Parathyroid adenoma (tissue), 2 donors: ENCODE data around the gene RASSF7.
A peak's percentile ranks its signal among the peaks of the same experiment; 100 is the strongest.

Source experiments
- H2AFZ ChIP-seq: fragments of 300-600 bp; sonication (generic); one replicate; pipeline ENCODE4 v1.7.0; 2017; ENCODE audit warnings: antibody characterized with exemption, mild to moderate bottlenecking
- H3K27ac ChIP-seq: fragments of 300-600 bp; sonication (generic); one replicate; pipeline ENCODE4 v1.7.0; 2017
- H3K27me3 ChIP-seq: fragments of 300-600 bp; sonication (generic); one replicate; pipeline ENCODE4 v1.7.0; 2017; ENCODE audit warnings: low read length; ENCODE audit not compliant: control insufficient read depth, insufficient read depth
- H3K36me3 ChIP-seq: fragments of 300-600 bp; sonication (generic); one replicate; pipeline ENCODE4 v1.7.0; 2017; ENCODE audit warnings: low read length; ENCODE audit not compliant: control insufficient read depth, insufficient read depth
- H3K4me1 ChIP-seq: fragments of 300-600 bp; sonication (generic); one replicate; pipeline ENCODE4 v1.7.0; 2017; ENCODE audit warnings: control low read depth
- H3K4me2 ChIP-seq: fragments of 300-600 bp; sonication (generic); one replicate; pipeline ENCODE4 v1.7.0; 2017; ENCODE audit warnings: low read length
- H3K4me3 ChIP-seq: fragments of 300-600 bp; sonication (generic); one replicate; pipeline ENCODE4 v1.7.0; 2017; ENCODE audit warnings: low read depth, low read length
- H3K79me2 ChIP-seq: fragments of 300-600 bp; sonication (generic); one replicate; pipeline ENCODE4 v1.7.0; 2017; ENCODE audit warnings: control low read depth
- H3K9ac ChIP-seq: fragments of 300-600 bp; sonication (generic); one replicate; pipeline ENCODE4 v1.7.0; 2017; ENCODE audit warnings: mild to moderate bottlenecking
- H3K9me3 ChIP-seq: fragments of 300-600 bp; sonication (generic); one replicate; pipeline ENCODE4 v1.7.0; 2017; ENCODE audit warnings: low read length; ENCODE audit not compliant: control insufficient read depth
- CTCF ChIP-seq: fragments of 300-600 bp; sonication (generic); IDR thresholded peaks from one replicate; pipeline ENCODE4 v1.7.0; 2017; ENCODE audit warnings: antibody characterized with exemption, mild to moderate bottlenecking
- donor health status: primary hyperparathyroidism.

RASSF7 gene

GRCh38 chr11:551596-551995, 9.2 kb upstream of the RASSF7 start:
- Histone ChIP-seq H2AFZ (no peak overlapping the region), H3K79me2 (no peaks in the 10 kb centered on the region), H3K27ac (no peak overlapping the region), H3K4me1 (no peaks in the 10 kb centered on the region), H3K27me3 (no peaks in the 10 kb centered on the region), H3K4me2 (no peak overlapping the region), H3K36me3 (no peaks in the 10 kb centered on the region), H3K9ac (no peak overlapping the region), H3K9me3 (no peaks in the 10 kb centered on the region), H3K4me3 (no peak overlapping the region)
- no peak for TF ChIP-seq CTCF

GRCh38 chr11:553083-553987, 7.4 kb upstream of the RASSF7 start:
- Histone ChIP-seq H3K4me1 (no peaks in the 10 kb centered on the region), H3K4me3 (no peak overlapping the region), H3K79me2 (no peaks in the 10 kb centered on the region), H3K27me3 (no peaks in the 10 kb centered on the region), H3K27ac (no peak overlapping the region), H2AFZ (no peak overlapping the region), H3K36me3 (no peaks in the 10 kb centered on the region), H3K4me2 (no peak overlapping the region), H3K9ac (no peak overlapping the region), H3K9me3 (no peaks in the 10 kb centered on the region)
- no peak for TF ChIP-seq CTCF

GRCh38 chr11:553988-554340, 6.8 kb upstream of the RASSF7 start:
- no peak overlapping the region for H3K4me2 ChIP-seq
- no peak overlapping the region for H3K9ac ChIP-seq
- TF ChIP-seq CTCF, result no peak
- H3K27ac ChIP-seq, result no peak overlapping the region
- no peaks in the 10 kb centered on the region for H3K4me1 ChIP-seq
- no peak overlapping the region for H3K4me3 ChIP-seq
- no peaks in the 10 kb centered on the region for H3K9me3 ChIP-seq
- no peaks in the 10 kb centered on the region for H3K36me3 ChIP-seq
- H3K27me3 ChIP-seq, result no peaks in the 10 kb centered on the region
- H2AFZ ChIP-seq, result no peak overlapping the region
- no peaks in the 10 kb centered on the region for H3K79me2 ChIP-seq

- no peak overlapping the region for H2AFZ ChIP-seq
- no peak overlapping the region for H3K4me3 ChIP-seq
- no peaks in the 10 kb centered on the region for H3K36me3 ChIP-seq
- H3K4me2 ChIP-seq, result peak overlapping the region; percentile 44
- no peak overlapping the region for H3K27ac ChIP-seq
- H3K27me3 ChIP-seq, result no peaks in the 10 kb centered on the region
- H3K9ac ChIP-seq, result no peak overlapping the region
- TF ChIP-seq CTCF, result peak; percentile 37
- H3K9me3 ChIP-seq, result no peaks in the 10 kb centered on the region
- H3K79me2 ChIP-seq, result no peaks in the 10 kb centered on the region
- no peaks in the 10 kb centered on the region for H3K4me1 ChIP-seq
These were observed 6.1 kb upstream of the RASSF7 start for GRCh38 chr11:554428-555226.
